CD4-positive, CD25-positive, alpha-beta regulatory T cell (primary cell): ENCODE results near the gene MSI2. TPM values are rescaled to one million over a fixed set of nuclear protein-coding genes. Genes with fewer than 3 reads are reported as not detected.

Source experiments
- ATAC-seq, 2 donors: fragments of 150-1000 bp; cut with Tn5 transposase; one replicate each; pipeline ENCODE4 v1.10.0; 2021; ENCODE audit warnings: low read depth in 2 of 2, moderate number of reproducible peaks in 2 of 2, moderate library complexity in 1 of 2
- DNase-seq, 3 donors: peaks; one replicate each; pipeline versions ENCODE4 v3.0.0 to v3.0.0-alpha.2; 2012 to 2022; ENCODE audit warnings: mixed read lengths in 1 of 3
- H3K27ac ChIP-seq: one replicate; pipeline ENCODE4 v1.7.0; 2013; ENCODE audit warnings: mild to moderate bottlenecking, low read length; ENCODE audit not compliant: insufficient read depth, poor library complexity, severe bottlenecking
- H3K27me3 ChIP-seq: one replicate; pipeline ENCODE4 v1.7.0; 2013; ENCODE audit warnings: low read length; ENCODE audit not compliant: control insufficient read depth, insufficient read depth
- H3K36me3 ChIP-seq: one replicate; pipeline ENCODE4 v1.7.0; 2013; ENCODE audit warnings: mild to moderate bottlenecking, low read length, moderate library complexity; ENCODE audit not compliant: control insufficient read depth, insufficient read depth
- H3K4me1 ChIP-seq: 2 replicates; pipeline ENCODE4 v1.7.0; 2013; ENCODE audit warnings: mild to moderate bottlenecking, low read length; ENCODE audit not compliant: insufficient read depth, control insufficient read depth, poor library complexity, severe bottlenecking
- H3K4me3 ChIP-seq: one replicate; pipeline ENCODE4 v1.7.0; 2013; ENCODE audit warnings: low read depth, mild to moderate bottlenecking, low read length, moderate library complexity
- H3K9me3 ChIP-seq, 2 experiments: 1 replicate in 1 of 2; 2 replicates in 1 of 2; pipeline ENCODE4 v1.7.0; 2013; ENCODE audit warnings: low read length in 2 of 2, mild to moderate bottlenecking in 1 of 2, moderate library complexity in 1 of 2; ENCODE audit not compliant: control insufficient read depth in 2 of 2
- H3K27ac Mint-ChIP-seq, 3 donors: one replicate each; pipeline ENCODE4 v1.8.0; 2020 to 2022; ENCODE audit warnings: mild to moderate bottlenecking in 3 of 3, mixed read lengths in 3 of 3, moderate library complexity in 2 of 3
- H3K27me3 Mint-ChIP-seq: one replicate; pipeline ENCODE4 v1.8.0; 2022; ENCODE audit warnings: mild to moderate bottlenecking, mixed read lengths
- H3K36me3 Mint-ChIP-seq: one replicate; pipeline ENCODE4 v1.8.0; 2020; ENCODE audit warnings: mixed read lengths
- H3K4me1 Mint-ChIP-seq, 4 donors: one replicate each; pipeline ENCODE4 v1.8.0; 2020 to 2022; ENCODE audit warnings: mixed read lengths in 4 of 4, mild to moderate bottlenecking in 1 of 4
- H3K4me3 Mint-ChIP-seq, 4 donors: one replicate each; pipeline ENCODE4 v1.8.0; 2020 to 2022; ENCODE audit warnings: mild to moderate bottlenecking in 4 of 4, mixed read lengths in 4 of 4, moderate library complexity in 3 of 4
- H3K9me3 Mint-ChIP-seq, 7 donors: one replicate each; pipeline ENCODE4 v1.8.0; 2020 to 2022; ENCODE audit warnings: mixed read lengths in 7 of 7, mild to moderate bottlenecking in 3 of 7, moderate library complexity in 2 of 7
- polyA plus RNA-seq, 4 donors: library from polyadenylated mRNA; unstranded; fragments of 300-500 nt; fragmentation: Illumina TruSeq; gene quantifications; one replicate each; pipeline ENCODE4 v1.2.3, GENCODE V29; 2021
- total RNA-seq: library from RNA; stranded (reverse); gene quantifications from one replicate; pipeline ENCODE4 v1.2.3, GENCODE V29; 2022

The MSI2 gene
- total and polyA plus RNA-seq, 5 donors from 2014 or later, result 3.2 to 177 (median 3.4) TPM

- H3K4me3 Mint-ChIP-seq, result peak overlapping the region; percentile 96 to 100 (median 98)
- H3K4me1 Mint-ChIP-seq, result peaks cover 38 to 58% (median 51%) of the 10 kb centered on the region in 4 donors
- H3K4me3 ChIP-seq, result peak overlapping the region; percentile 97
- peak; percentile 21 to 59 (median 32) for DNase-seq
- H3K4me1 ChIP-seq, result peaks cover 51% of the 10 kb centered on the region
- H3K27me3 ChIP-seq, result no peaks in the 10 kb centered on the region
- no peaks in the 10 kb centered on the region for H3K9me3 ChIP-seq
- peak overlapping the region; percentile 83 for H3K27ac ChIP-seq
- H3K36me3 Mint-ChIP-seq, result peaks cover 18% of the 10 kb centered on the region
- H3K27me3 Mint-ChIP-seq, result peaks cover 4% of the 10 kb centered on the region
- peak overlapping the region; percentile 91 to 96 (median 93) for H3K27ac Mint-ChIP-seq
- H3K9me3 Mint-ChIP-seq, result peaks cover 0 to 1% (median 0%) of the 10 kb centered on the region in 7 donors
- H3K36me3 ChIP-seq, result peaks cover 10% of the 10 kb centered on the region
- ATAC-seq, result no peak
Measured at GRCh38 chr17:57257195-57257894, 1.0 kb downstream of the MSI2 start.

GRCh38 chr17:57257895-57258851, 1.9 kb downstream of the MSI2 start:
- peaks cover 4% of the 10 kb centered on the region for H3K27me3 Mint-ChIP-seq
- ATAC-seq (no peak), DNase-seq (peak in 1 of 3 donors; percentile 20)
- peaks cover 26% of the 10 kb centered on the region for H3K36me3 Mint-ChIP-seq
- H3K9me3 Mint-ChIP-seq, result peaks cover 0 to 1% (median 0%) of the 10 kb centered on the region in 7 donors
- H3K27ac Mint-ChIP-seq, result peak overlapping the region; percentile 91 to 96 (median 93)
- H3K9me3 ChIP-seq, result no peaks in the 10 kb centered on the region
- peak overlapping the region; percentile 96 to 100 (median 98) for H3K4me3 Mint-ChIP-seq
- peaks cover 46 to 64% (median 56%) of the 10 kb centered on the region in 4 donors for H3K4me1 Mint-ChIP-seq
- H3K4me1 ChIP-seq, result peaks cover 51% of the 10 kb centered on the region
- H3K27me3 ChIP-seq, result no peaks in the 10 kb centered on the region
- peak overlapping the region; percentile 83 for H3K27ac ChIP-seq
- peak overlapping the region; percentile 97 for H3K4me3 ChIP-seq
- H3K36me3 ChIP-seq, result peaks cover 15% of the 10 kb centered on the region

DNA sequence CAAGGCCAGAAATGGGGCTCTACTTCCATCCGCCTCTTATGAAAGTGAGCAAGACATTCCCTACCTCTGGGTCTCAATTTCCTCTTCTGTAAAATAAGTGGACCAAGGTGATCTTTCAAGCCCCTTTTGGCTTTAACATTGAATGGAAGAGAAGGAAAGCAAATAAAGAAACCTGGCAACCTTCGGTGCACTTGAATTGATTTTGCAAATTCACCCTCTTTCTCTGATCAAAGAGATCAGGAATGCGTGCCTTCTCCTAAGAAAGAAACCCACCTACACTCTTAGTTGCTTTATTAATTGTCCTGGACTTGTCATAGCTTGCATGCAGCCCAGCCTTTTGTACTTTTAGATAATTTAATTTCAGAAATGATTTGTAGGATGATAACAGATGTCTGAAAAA, 3.0 kb downstream of the MSI2 start:
- no peaks in the 10 kb centered on the region for H3K27me3 ChIP-seq
- H3K9me3 ChIP-seq, result no peaks in the 10 kb centered on the region
- H3K4me3 ChIP-seq, result peak overlapping the region; percentile 97
- H3K27me3 Mint-ChIP-seq, result peaks cover 4% of the 10 kb centered on the region
- DNase-seq (no peak), ATAC-seq (no peak)
- peaks cover 0 to 1% (median 0%) of the 10 kb centered on the region in 7 donors for H3K9me3 Mint-ChIP-seq
- no peak overlapping the region for H3K27ac ChIP-seq
- H3K4me1 Mint-ChIP-seq, result peaks cover 45 to 69% (median 58%) of the 10 kb centered on the region in 4 donors
- peak overlapping the region in 2 of 3 donors; percentile 89 to 96 for H3K27ac Mint-ChIP-seq
- H3K4me1 ChIP-seq, result peaks cover 57% of the 10 kb centered on the region
- H3K36me3 Mint-ChIP-seq, result peaks cover 36% of the 10 kb centered on the region
- H3K36me3 ChIP-seq, result peaks cover 22% of the 10 kb centered on the region
- H3K4me3 Mint-ChIP-seq, result peak overlapping the region; percentile 96 to 100 (median 98)

DNA sequence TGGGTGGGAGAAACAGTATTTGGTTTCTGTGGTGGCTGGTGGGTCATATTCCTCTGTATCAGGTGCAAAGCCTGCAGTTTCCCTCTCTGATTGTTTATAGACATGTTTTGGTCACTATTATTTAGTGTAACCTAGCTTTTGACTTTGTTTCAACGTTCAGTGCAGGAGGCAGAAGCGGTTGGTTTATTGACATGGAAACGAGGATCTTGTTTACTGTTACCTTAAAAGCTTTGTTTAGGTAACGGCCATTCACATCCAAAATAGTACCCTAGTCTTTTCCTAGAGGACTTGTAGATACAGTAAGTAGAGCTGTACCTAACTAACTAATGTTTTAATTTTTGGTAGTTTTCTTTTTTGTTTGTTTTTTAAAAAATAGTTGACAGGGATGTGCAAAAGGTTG, 3.5 kb downstream of the MSI2 start:
- Mint-ChIP-seq H3K27ac (peak overlapping the region in 1 of 3 donors; percentile 56), H3K9me3 (peaks cover 0 to 1% (median 0%) of the 10 kb centered on the region in 7 donors), H3K36me3 (peaks cover 36% of the 10 kb centered on the region), H3K4me1 (peaks cover 40 to 74% (median 58%) of the 10 kb centered on the region in 4 donors), H3K4me3 (peak overlapping the region in 3 of 4 donors; percentile 97 to 100 (median 99)), H3K27me3 (peaks cover 4% of the 10 kb centered on the region)
- no peak for ATAC-seq
- no peak for DNase-seq
- H3K36me3 ChIP-seq, result peaks cover 27% of the 10 kb centered on the region
- H3K27me3 ChIP-seq, result no peaks in the 10 kb centered on the region
- no peak overlapping the region for H3K27ac ChIP-seq
- no peaks in the 10 kb centered on the region for H3K9me3 ChIP-seq
- H3K4me1 ChIP-seq, result peaks cover 56% of the 10 kb centered on the region
- H3K4me3 ChIP-seq, result peak overlapping the region; percentile 97

GRCh38 chr17:57260325-57261083, 4.2 kb downstream of the MSI2 start:
- Histone ChIP-seq H3K36me3 (peaks cover 34% of the 10 kb centered on the region), H3K27ac (no peak overlapping the region), H3K9me3 (no peaks in the 10 kb centered on the region), H3K4me1 (peaks cover 52% of the 10 kb centered on the region), H3K4me3 (peak overlapping the region; percentile 97), H3K27me3 (no peaks in the 10 kb centered on the region)
- Mint-ChIP-seq H3K4me3 (peak overlapping the region; percentile 49 to 100 (median 74)), H3K36me3 (peaks cover 42% of the 10 kb centered on the region), H3K27me3 (peaks cover 4% of the 10 kb centered on the region), H3K4me1 (peaks cover 37 to 74% (median 62%) of the 10 kb centered on the region in 4 donors), H3K27ac (peak overlapping the region in 2 of 3 donors; percentile 56 to 57), H3K9me3 (peaks cover 0 to 1% (median 0%) of the 10 kb centered on the region in 7 donors)
- DNase-seq, result no peak
- no peak for ATAC-seq

GRCh38 chr17:57261084-57261461, 4.8 kb downstream of the MSI2 start:
- ATAC-seq (no peak), DNase-seq (no peak)
- Histone ChIP-seq H3K9me3 (no peaks in the 10 kb centered on the region), H3K27ac (no peak overlapping the region), H3K4me3 (no peak overlapping the region), H3K27me3 (no peaks in the 10 kb centered on the region), H3K4me1 (peaks cover 49% of the 10 kb centered on the region), H3K36me3 (peaks cover 39% of the 10 kb centered on the region)
- H3K4me3 Mint-ChIP-seq, result peak overlapping the region; percentile 29 to 100 (median 48)
- H3K4me1 Mint-ChIP-seq, result peaks cover 40 to 77% (median 66%) of the 10 kb centered on the region in 4 donors
- H3K27me3 Mint-ChIP-seq, result peaks cover 4% of the 10 kb centered on the region
- H3K36me3 Mint-ChIP-seq, result peaks cover 46% of the 10 kb centered on the region
- H3K9me3 Mint-ChIP-seq, result peaks cover 0 to 1% (median 0%) of the 10 kb centered on the region in 7 donors
- no peak overlapping the region for H3K27ac Mint-ChIP-seq

DNA sequence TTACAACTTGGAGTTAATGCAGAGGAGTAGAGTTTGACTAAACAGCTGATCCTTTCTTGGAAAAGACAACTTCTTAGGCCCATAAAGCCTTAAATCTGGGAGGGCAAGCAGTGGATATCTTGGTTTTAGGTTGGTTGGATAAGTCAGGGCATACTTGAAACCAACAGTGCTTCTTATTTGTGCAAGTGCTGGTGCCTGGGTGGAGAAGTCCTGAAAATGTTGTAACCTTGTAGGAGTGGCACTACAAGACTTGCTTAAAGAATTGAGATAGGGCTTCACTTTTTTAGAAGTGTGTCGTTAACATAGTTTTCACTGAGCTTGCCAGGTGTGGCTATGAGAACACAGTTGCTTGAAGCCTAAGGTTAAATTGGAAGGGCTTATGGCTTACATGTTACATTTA, 6.2 kb downstream of the MSI2 start:
- peaks cover 44% of the 10 kb centered on the region for H3K4me1 ChIP-seq
- no peak overlapping the region for H3K27ac ChIP-seq
- no peaks in the 10 kb centered on the region for H3K27me3 ChIP-seq
- no peak overlapping the region for H3K4me3 ChIP-seq
- H3K36me3 Mint-ChIP-seq, result peaks cover 50% of the 10 kb centered on the region
- peak overlapping the region in 1 of 3 donors; percentile 54 for H3K27ac Mint-ChIP-seq
- H3K4me1 Mint-ChIP-seq, result peaks cover 41 to 87% (median 64%) of the 10 kb centered on the region in 4 donors
- no peak for DNase-seq
- H3K9me3 Mint-ChIP-seq, result no peaks in the 10 kb centered on the region
- no peak for ATAC-seq
- H3K9me3 ChIP-seq, result no peaks in the 10 kb centered on the region
- H3K36me3 ChIP-seq, result peaks cover 50% of the 10 kb centered on the region
- peak overlapping the region in 2 of 4 donors; percentile 11 to 60 for H3K4me3 Mint-ChIP-seq
- no peaks in the 10 kb centered on the region for H3K27me3 Mint-ChIP-seq
